H1 (cell line): ENCODE measurements around the gene EPHA4.

ENCODE experiments used
- CEBPB ChIP-seq: IDR thresholded peaks from 2 replicates; pipeline ENCODE4 v1.6.1; 2012; ENCODE audit warnings: low read depth, low read length
- CHD2 ChIP-seq: IDR thresholded peaks from 2 replicates; pipeline ENCODE4 v1.6.1; 2012; ENCODE audit warnings: low read length, improper control_type of control experiment
- EGR1 ChIP-seq: IDR thresholded peaks from 2 replicates; pipeline ENCODE4 v1.6.1; 2011; ENCODE audit warnings: low read depth, low read length, borderline replicate concordance
- POLR2A ChIP-seq, 2 experiments: IDR thresholded peaks; 1 replicate in 1 of 2; 2 replicates in 1 of 2; pipeline ENCODE4 v1.6.1; 2011; ENCODE audit warnings: low read depth in 2 of 2, low read length in 2 of 2, mild to moderate bottlenecking in 2 of 2; ENCODE audit errors: control extremely low read depth in 1 of 2
- POLR2AphosphoS5 ChIP-seq: IDR thresholded peaks from 2 replicates; pipeline ENCODE4 v1.6.1; 2011; ENCODE audit warnings: low read depth, low read length
- TAF1 ChIP-seq: IDR thresholded peaks from 2 replicates; pipeline ENCODE4 v1.6.1; 2011; ENCODE audit warnings: mild to moderate bottlenecking, low read depth, low read length
- TF ChIP-seq, protein P1 (sequence below), 3 experiments: IDR thresholded peaks; 1 replicate in 2 of 3; 2 replicates in 1 of 3; pipeline versions ENCODE4 v1.5.1 to v1.6.1; 2011; ENCODE audit warnings: low read length in 3 of 3, mild to moderate bottlenecking in 3 of 3, inconsistent platforms in 2 of 3, low read depth in 1 of 3, moderate library complexity in 1 of 3; ENCODE audit not compliant: insufficient read depth in 1 of 3; ENCODE audit errors: control extremely low read depth in 1 of 3
- TF ChIP-seq, protein P2 (sequence below): IDR thresholded peaks from 2 replicates; pipeline ENCODE4 v1.6.1; 2012; ENCODE audit warnings: inconsistent platforms

DNA sequence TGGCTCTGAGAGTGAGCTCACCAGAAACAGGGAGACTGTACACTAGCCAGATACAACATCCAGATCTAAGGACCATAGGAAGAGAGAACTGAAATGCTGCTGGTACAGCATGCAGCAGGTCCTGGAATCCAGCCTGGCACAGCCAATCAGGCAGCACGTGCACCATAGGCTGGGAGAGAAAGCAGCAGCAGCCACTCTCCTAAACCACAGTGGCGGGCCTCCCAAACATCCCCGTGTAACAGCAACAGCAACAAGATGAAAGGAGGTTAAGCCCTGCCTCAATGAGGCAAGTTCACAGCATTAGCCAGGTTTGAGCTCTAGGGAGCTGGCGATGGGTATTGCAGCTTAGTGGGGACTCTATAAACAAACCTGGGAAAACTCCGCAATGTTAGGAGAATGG lies 192.0 kb downstream of the EPHA4 start:
- TF ChIP-seq, protein P1, sequence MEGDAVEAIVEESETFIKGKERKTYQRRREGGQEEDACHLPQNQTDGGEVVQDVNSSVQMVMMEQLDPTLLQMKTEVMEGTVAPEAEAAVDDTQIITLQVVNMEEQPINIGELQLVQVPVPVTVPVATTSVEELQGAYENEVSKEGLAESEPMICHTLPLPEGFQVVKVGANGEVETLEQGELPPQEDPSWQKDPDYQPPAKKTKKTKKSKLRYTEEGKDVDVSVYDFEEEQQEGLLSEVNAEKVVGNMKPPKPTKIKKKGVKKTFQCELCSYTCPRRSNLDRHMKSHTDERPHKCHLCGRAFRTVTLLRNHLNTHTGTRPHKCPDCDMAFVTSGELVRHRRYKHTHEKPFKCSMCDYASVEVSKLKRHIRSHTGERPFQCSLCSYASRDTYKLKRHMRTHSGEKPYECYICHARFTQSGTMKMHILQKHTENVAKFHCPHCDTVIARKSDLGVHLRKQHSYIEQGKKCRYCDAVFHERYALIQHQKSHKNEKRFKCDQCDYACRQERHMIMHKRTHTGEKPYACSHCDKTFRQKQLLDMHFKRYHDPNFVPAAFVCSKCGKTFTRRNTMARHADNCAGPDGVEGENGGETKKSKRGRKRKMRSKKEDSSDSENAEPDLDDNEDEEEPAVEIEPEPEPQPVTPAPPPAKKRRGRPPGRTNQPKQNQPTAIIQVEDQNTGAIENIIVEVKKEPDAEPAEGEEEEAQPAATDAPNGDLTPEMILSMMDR (IDR thresholded peaks at IDR 0.05; ENCODE audit: control extremely low read depth in 1 of 3, insufficient read depth in 1 of 3, low read depth in 1 of 3, low read length in 3 of 3): no peak
- no peak for TF ChIP-seq POLR2AphosphoS5
- TF ChIP-seq EGR1: no peak
- TF ChIP-seq, protein P2, sequence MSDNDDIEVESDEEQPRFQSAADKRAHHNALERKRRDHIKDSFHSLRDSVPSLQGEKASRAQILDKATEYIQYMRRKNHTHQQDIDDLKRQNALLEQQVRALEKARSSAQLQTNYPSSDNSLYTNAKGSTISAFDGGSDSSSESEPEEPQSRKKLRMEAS: no peak
- TF ChIP-seq CEBPB: no peak
- no peak for TF ChIP-seq POLR2A (IDR thresholded peaks at IDR 0.05; ENCODE audit: control extremely low read depth in 1 of 2, low read depth in 2 of 2, low read length in 2 of 2)
- TF ChIP-seq CHD2: no peak
- no peak for TF ChIP-seq TAF1
